PC-9 (cell line): ENCODE data around the gene FNDC3B. TPM values are rescaled to one million over a fixed set of nuclear protein-coding genes. Genes with fewer than 3 reads are reported as not detected.

ENCODE experiments used
- BruUV-seq: library from RNA; stranded (reverse); fragments of 400-500 nt; replicated peaks from 2 replicates; lab custom pipeline; 2021; lab: Mats Ljungman, UMichigan
- CTCF ChIA-PET: fragments of 300-600 bp; sonication (Branson Sonifier 250); formaldehyde crosslinking; loops from one replicate; lab custom pipeline; 2022; ENCODE audit warnings: antibody characterized with exemption; lab: Charles Lee
- POLR2A ChIA-PET: fragments of 300-600 bp; sonication (Branson Sonifier 250); formaldehyde crosslinking; loops from one replicate; lab custom pipeline; 2022; ENCODE audit warnings: antibody characterized with exemption; ENCODE audit not compliant: unreplicated experiment; lab: Charles Lee
- DNase-seq, 2 experiments: peaks; one replicate each; pipeline versions ENCODE4 v3.0.0 to v3.0.0-alpha.2; 2015 to 2022; ENCODE audit warnings: mixed read lengths in 1 of 2
- H2AFZ ChIP-seq: fragments of 200-600 bp; sonication (generic); 2 replicates; pipeline ENCODE4 v1.8.1; 2017; ENCODE audit warnings: antibody characterized with exemption
- H3F3A ChIP-seq: fragments of 200-600 bp; sonication (generic); 2 replicates; pipeline ENCODE4 v1.8.1; 2017; ENCODE audit warnings: antibody characterized with exemption, mild to moderate bottlenecking, low read depth; ENCODE audit not compliant: insufficient read depth
- H3K27ac ChIP-seq: fragments of 200-600 bp; sonication (generic); 2 replicates; pipeline ENCODE4 v1.6.1; 2016; ENCODE audit warnings: mixed run types
- H3K27me3 ChIP-seq: fragments of 200-600 bp; sonication (generic); 2 replicates; pipeline ENCODE4 v1.6.1; 2016; ENCODE audit warnings: low read depth, mixed run types; ENCODE audit not compliant: insufficient read depth
- H3K36me3 ChIP-seq: fragments of 200-600 bp; sonication (generic); 2 replicates; pipeline ENCODE4 v1.6.1; 2016; ENCODE audit warnings: low read depth, mixed run types
- H3K4me1 ChIP-seq: fragments of 200-600 bp; sonication (generic); replicated peaks from 2 replicates; pipeline ENCODE4 v1.6.1; 2016; ENCODE audit warnings: mixed run types; ENCODE audit not compliant: insufficient read depth
- H3K4me2 ChIP-seq: fragments of 200-600 bp; sonication (generic); 2 replicates; pipeline ENCODE4 v1.6.1; 2017; ENCODE audit warnings: mixed run types
- H3K4me3 ChIP-seq: fragments of 200-600 bp; sonication (generic); 2 replicates; pipeline ENCODE4 v1.6.1; 2016; ENCODE audit warnings: mixed run types
- H3K79me2 ChIP-seq: fragments of 200-600 bp; sonication (generic); 2 replicates; pipeline ENCODE4 v1.6.1; 2017; ENCODE audit warnings: low read depth, mixed run types
- H3K9me2 ChIP-seq: fragments of 200-600 bp; sonication (generic); 2 replicates; pipeline ENCODE4 v1.8.1; 2017; ENCODE audit warnings: mild to moderate bottlenecking; ENCODE audit not compliant: insufficient read depth
- H3K9me3 ChIP-seq: fragments of 200-600 bp; sonication (generic); 2 replicates; pipeline ENCODE4 v1.8.1; 2016; ENCODE audit warnings: low read depth; ENCODE audit not compliant: insufficient read depth
- H4K20me1 ChIP-seq: fragments of 200-600 bp; sonication (generic); 2 replicates; pipeline ENCODE4 v1.8.1; 2017; ENCODE audit not compliant: insufficient read depth
- EZH2 ChIP-seq: fragments of 200-600 bp; sonication (generic); IDR thresholded peaks from 2 replicates; pipeline ENCODE4 v1.8.0; 2017; ENCODE audit warnings: antibody characterized with exemption, low read depth
- intact Hi-C: fragments of 100-400 bp; cut with micrococcal nuclease; formaldehyde crosslinking; loops from one replicate; pipeline ENCODE4 v1.10.0; 2022; ENCODE audit not compliant: unreplicated experiment
- total RNA-seq: library from RNA; stranded (reverse); gene quantifications from 2 replicates; pipeline ENCODE4 v1.2.3, GENCODE V29; 2021
- TF ChIP-seq, protein P1 (sequence below): fragments of 200-600 bp; sonication (generic); conservative IDR thresholded peaks from 2 replicates; pipeline ENCODE4 v1.6.1; 2017; ENCODE audit warnings: mixed run types, antibody characterized with exemption, mild to moderate bottlenecking, moderate library complexity

FNDC3B gene
- total RNA-seq, 1 experiment from 2014 or later = 106 TPM

DNA sequence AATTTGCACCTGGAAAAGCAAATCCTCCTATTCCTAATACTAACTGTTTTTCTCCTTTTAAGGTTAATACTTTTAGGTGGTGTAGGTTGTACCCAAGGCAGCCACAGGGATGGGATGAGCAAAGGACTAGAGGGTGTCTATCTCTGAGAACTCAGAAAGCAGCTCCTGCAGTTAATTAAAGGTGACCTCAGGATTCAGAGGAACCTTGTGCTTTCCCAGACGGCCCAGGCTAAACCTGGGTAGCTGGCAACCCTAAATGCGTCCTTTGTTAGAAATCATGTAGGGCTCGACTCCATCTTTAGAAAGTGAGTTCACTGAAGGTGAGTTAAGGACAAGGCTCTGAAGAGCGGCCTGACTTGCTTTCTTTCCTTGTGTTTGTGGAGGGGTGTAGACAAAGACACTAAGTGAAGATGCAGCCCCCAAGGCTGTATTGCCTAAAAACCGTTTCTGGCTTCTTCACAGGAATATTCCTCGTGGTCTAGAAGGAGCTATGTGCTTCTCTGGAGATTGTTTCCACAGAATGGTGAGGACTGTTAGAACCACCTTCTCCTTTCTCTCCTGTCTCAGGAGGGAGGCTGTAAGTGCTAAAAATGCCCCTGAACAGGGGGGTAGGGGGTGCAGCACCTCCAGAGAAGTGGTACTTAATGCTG, 14.9 kb downstream of the FNDC3B start:
- Histone ChIP-seq H3K27ac (no peak overlapping the region; the same call in 1 of the 2 replicates), H3K4me3 (no peak overlapping the region), H3K79me2 (peaks cover 100% of the 10 kb centered on the region), H3F3A (peaks cover 86% of the 10 kb centered on the region), H3K27me3 (no peaks in the 10 kb centered on the region), H2AFZ (no peak overlapping the region), H3K4me2 (no peak overlapping the region), H3K9me2 (no peaks in the 10 kb centered on the region), H3K4me1 (no peaks in the 10 kb centered on the region; the same call in 1 of the 2 replicates), H3K9me3 (no peaks in the 10 kb centered on the region), H4K20me1 (peaks cover 97% of the 10 kb centered on the region), H3K36me3 (peaks cover 85% of the 10 kb centered on the region)
- POLR2A ChIA-PET = no interaction called here
- no TSS peak for BruUV-seq
- TF ChIP-seq, protein P1, sequence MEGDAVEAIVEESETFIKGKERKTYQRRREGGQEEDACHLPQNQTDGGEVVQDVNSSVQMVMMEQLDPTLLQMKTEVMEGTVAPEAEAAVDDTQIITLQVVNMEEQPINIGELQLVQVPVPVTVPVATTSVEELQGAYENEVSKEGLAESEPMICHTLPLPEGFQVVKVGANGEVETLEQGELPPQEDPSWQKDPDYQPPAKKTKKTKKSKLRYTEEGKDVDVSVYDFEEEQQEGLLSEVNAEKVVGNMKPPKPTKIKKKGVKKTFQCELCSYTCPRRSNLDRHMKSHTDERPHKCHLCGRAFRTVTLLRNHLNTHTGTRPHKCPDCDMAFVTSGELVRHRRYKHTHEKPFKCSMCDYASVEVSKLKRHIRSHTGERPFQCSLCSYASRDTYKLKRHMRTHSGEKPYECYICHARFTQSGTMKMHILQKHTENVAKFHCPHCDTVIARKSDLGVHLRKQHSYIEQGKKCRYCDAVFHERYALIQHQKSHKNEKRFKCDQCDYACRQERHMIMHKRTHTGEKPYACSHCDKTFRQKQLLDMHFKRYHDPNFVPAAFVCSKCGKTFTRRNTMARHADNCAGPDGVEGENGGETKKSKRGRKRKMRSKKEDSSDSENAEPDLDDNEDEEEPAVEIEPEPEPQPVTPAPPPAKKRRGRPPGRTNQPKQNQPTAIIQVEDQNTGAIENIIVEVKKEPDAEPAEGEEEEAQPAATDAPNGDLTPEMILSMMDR = no peak
- no peak for TF ChIP-seq EZH2
- no peak for DNase-seq
- CTCF ChIA-PET = interaction anchor here (0.7 kb wide), 1 partner anchor 57 kb away, joined by 7 read pairs; no protein-coding TSS in a partner anchor
- intact Hi-C loops = no loop called here

DNA sequence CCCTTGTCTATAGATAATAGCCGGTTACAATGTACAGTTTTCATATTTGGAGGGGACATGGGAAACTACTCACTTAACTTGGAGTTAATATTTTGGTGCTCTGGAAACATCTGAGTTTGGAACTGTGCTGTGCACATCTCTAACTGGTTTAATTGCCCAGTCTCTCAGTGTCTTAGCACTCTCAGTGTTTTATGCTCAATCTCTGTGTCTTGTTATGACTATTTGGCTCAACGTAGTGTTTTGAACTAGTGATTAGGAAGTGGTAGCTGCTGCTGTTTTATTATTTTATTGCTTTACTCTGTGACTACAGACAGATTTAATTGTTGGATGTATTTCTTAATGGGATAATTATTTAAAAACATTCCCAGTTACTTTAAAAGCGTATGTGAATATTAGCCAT, 17.0 kb downstream of the FNDC3B start:
- Histone ChIP-seq H3K79me2 (peaks cover 100% of the 10 kb centered on the region), H3K27me3 (no peaks in the 10 kb centered on the region), H3K9me2 (no peaks in the 10 kb centered on the region), H3K36me3 (peaks cover 84% of the 10 kb centered on the region), H3F3A (peaks cover 87% of the 10 kb centered on the region), H3K9me3 (no peaks in the 10 kb centered on the region), H3K4me2 (no peak overlapping the region), H3K4me3 (no peak overlapping the region), H3K4me1 (peaks cover 13% of the 10 kb centered on the region), H2AFZ (no peak overlapping the region), H4K20me1 (peaks cover 97% of the 10 kb centered on the region), H3K27ac (peak overlapping the region; percentile 7; the same call in 1 of the 2 replicates)
- DNase-seq = no peak
- intact Hi-C loops = no loop called here
- POLR2A ChIA-PET = no interaction called here
- TF ChIP-seq EZH2 = no peak
- TF ChIP-seq, protein P1 = no peak
- no TSS peak for BruUV-seq
- CTCF ChIA-PET = no interaction called here

DNA sequence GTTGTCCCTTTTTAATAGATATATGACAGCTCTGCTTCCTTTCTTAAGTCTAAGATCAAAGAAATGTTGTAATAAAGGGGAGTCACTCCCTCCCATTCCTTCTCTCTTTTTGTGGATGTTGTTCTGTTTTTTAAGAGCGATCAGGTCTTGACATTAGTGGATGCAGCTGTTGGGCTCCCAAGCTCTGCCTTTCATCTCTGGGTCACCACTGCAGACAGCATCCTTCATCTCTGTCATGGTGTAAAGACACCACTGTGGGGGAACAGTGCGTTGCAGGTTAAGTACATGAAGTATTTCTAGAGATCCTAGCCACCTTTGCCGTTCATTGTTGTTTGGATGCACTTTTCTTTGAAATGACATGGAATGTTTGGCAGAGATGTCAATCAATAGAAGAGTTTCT, 17.7 kb downstream of the FNDC3B start:
- ChIA-PET CTCF (no interaction called here), POLR2A (no interaction called here)
- H3K4me2 ChIP-seq = no peak overlapping the region
- peaks cover 99% of the 10 kb centered on the region for H4K20me1 ChIP-seq
- H3K9me3 ChIP-seq = no peaks in the 10 kb centered on the region
- no TSS peak for BruUV-seq
- H3K27ac ChIP-seq = no peak overlapping the region
- H3K27me3 ChIP-seq = no peaks in the 10 kb centered on the region
- DNase-seq = no peak
- H3K9me2 ChIP-seq = no peaks in the 10 kb centered on the region
- intact Hi-C loops = no loop called here
- no peak overlapping the region for H2AFZ ChIP-seq
- H3K4me1 ChIP-seq = peaks cover 19% of the 10 kb centered on the region
- peaks cover 100% of the 10 kb centered on the region for H3K79me2 ChIP-seq
- peaks cover 87% of the 10 kb centered on the region for H3F3A ChIP-seq
- H3K4me3 ChIP-seq = no peak overlapping the region
- peaks cover 82% of the 10 kb centered on the region for H3K36me3 ChIP-seq
- no peak for TF ChIP-seq EZH2
- TF ChIP-seq, protein P1 = no peak
